A549 (cell line): ENCODE results near the gene CELF6. TPM values are rescaled to one million over a fixed set of nuclear protein-coding genes. Genes with fewer than 3 reads are reported as not detected.

Experiments used
- ATAC-seq, 2 experiments: fragments of 200-7000 bp in 1 of 2; fragments of >200 bp in 1 of 2; cut with Nextera tagmentation in 1 of 2; cut with Tn5 transposase in 1 of 2; 3 replicates each; pipeline versions ENCODE4 v1.8.0 to v1.9.1; 2018 to 2020; ENCODE audit warnings: mild to moderate bottlenecking in 1 of 2, moderate library complexity in 1 of 2
- CTCF ChIA-PET: fragments of 300-600 bp; sonication (Branson Sonifier 250); formaldehyde crosslinking; extraction: SDS; loops from one replicate; lab custom pipeline; 2021; ENCODE audit warnings: antibody characterized with exemption, inconsistent platforms; lab: Yijun Ruan, JAX
- POLR2A ChIA-PET: fragments of 350-600 bp; formaldehyde crosslinking; extraction: SDS; loops from one replicate; lab custom pipeline; 2021; ENCODE audit warnings: antibody characterized with exemption, inconsistent platforms; lab: Yijun Ruan, JAX
- DNase-seq, 2 experiments: peaks; one replicate each; pipeline versions ENCODE4 v3.0.0 to v3.0.0-alpha.2; 2011 to 2016; ENCODE audit warnings: low read depth in 1 of 2, low spot score in 1 of 2
- FAIRE-seq: peaks from 2 replicates; lab custom pipeline; 2011; peaks lifted over from hg19 to GRCh38; lab: Jason Lieb, UNC
- H3K27ac ChIP-seq, 2 experiments: fragments of >200 bp; sonication (Bioruptor Twin); formaldehyde crosslinking; 3 replicates each; pipeline ENCODE4 v1.5.1; 2016 to 2017
- H3K4me1 ChIP-seq: fragments of >200 bp; sonication (Bioruptor Twin); formaldehyde crosslinking; 3 replicates; pipeline ENCODE4 v1.6.1; 2016
- H3K4me2 ChIP-seq: fragments of >200 bp; sonication (Bioruptor Twin); formaldehyde crosslinking; 3 replicates; pipeline ENCODE4 v1.6.1; 2016
- H3K4me3 ChIP-seq: fragments of >200 bp; sonication (Bioruptor Twin); formaldehyde crosslinking; 3 replicates; pipeline ENCODE4 v1.5.1; 2016
- H3K9me3 ChIP-seq: fragments of >200 bp; sonication (Bioruptor Twin); formaldehyde crosslinking; 3 replicates; pipeline ENCODE4 v1.6.1; 2016
- CBX8 ChIP-seq: fragments of 200-600 bp; sonication (generic); IDR thresholded peaks from 2 replicates; pipeline ENCODE4 v1.6.1; 2016
- CEBPB ChIP-seq, 2 experiments: fragments of >200 bp in 1 of 2; sonication (Bioruptor Twin) in 1 of 2; formaldehyde crosslinking in 1 of 2; IDR thresholded peaks; 2 replicates each; pipeline ENCODE4 v1.6.1; 2012 to 2016
- CHD2 ChIP-seq: fragments of 150-350 bp; IDR thresholded peaks from 2 replicates; pipeline ENCODE4 v1.6.1; 2014; ENCODE audit warnings: low read length; ENCODE audit not compliant: partially characterized antibody
- CHD4 ChIP-seq: fragments of 200-600 bp; sonication (generic); IDR thresholded peaks from 2 replicates; pipeline ENCODE4 v1.6.1; 2016; ENCODE audit warnings: antibody characterized with exemption, mild to moderate bottlenecking, borderline replicate concordance
- EHF ChIP-seq: fragments of 250-450 bp; sonication (Bioruptor Pico); IDR thresholded peaks from 2 replicates; pipeline ENCODE4 v1.5.0; 2020; ENCODE audit warnings: mild to moderate bottlenecking
- EHMT2 ChIP-seq: fragments of 200-600 bp; sonication (generic); IDR thresholded peaks from 2 replicates; pipeline ENCODE4 v1.6.1; 2016; ENCODE audit warnings: antibody characterized with exemption, low read depth, mild to moderate bottlenecking, moderate library complexity
- EP300 ChIP-seq, 2 experiments: fragments of >200 bp; sonication (Bioruptor Twin); formaldehyde crosslinking; IDR thresholded peaks; 2 replicates in 1 of 2; 3 replicates in 1 of 2; pipeline ENCODE4 v1.6.1; 2016 to 2017
- FOSB ChIP-seq: fragments of 250-450 bp; sonication (Bioruptor Pico); IDR thresholded peaks from 2 replicates; pipeline ENCODE4 v1.5.0; 2020; ENCODE audit warnings: mild to moderate bottlenecking, moderate library complexity
- GATA3 ChIP-seq: IDR thresholded peaks from 2 replicates; pipeline ENCODE4 v1.6.1; 2012; ENCODE audit warnings: borderline replicate concordance
- HDAC2 ChIP-seq: fragments of 200-600 bp; sonication (generic); IDR thresholded peaks from 2 replicates; pipeline ENCODE4 v1.6.1; 2016
- HOXA7 ChIP-seq: fragments of 250-450 bp; sonication (Bioruptor Pico); IDR thresholded peaks from 2 replicates; pipeline ENCODE4 v1.5.0; 2020; ENCODE audit warnings: mild to moderate bottlenecking, moderate library complexity
- HOXB13 ChIP-seq: fragments of 250-450 bp; sonication (Bioruptor Pico); IDR thresholded peaks from 2 replicates; pipeline ENCODE4 v1.5.0; 2020; ENCODE audit warnings: low read depth, mild to moderate bottlenecking, moderate library complexity
- JUNB ChIP-seq: fragments of >200 bp; sonication (Bioruptor Twin); formaldehyde crosslinking; IDR thresholded peaks from 2 replicates; pipeline ENCODE4 v1.6.1; 2016
- MAFK ChIP-seq: fragments of 450-650 bp; IDR thresholded peaks from 2 replicates; pipeline ENCODE4 v1.6.1; 2014; ENCODE audit not compliant: partially characterized antibody
- MAZ ChIP-seq: fragments of 150-350 bp; IDR thresholded peaks from 2 replicates; pipeline ENCODE4 v1.6.1; 2014; ENCODE audit warnings: antibody characterized with exemption, low read depth, low read length, borderline replicate concordance
- MYC ChIP-seq: IDR thresholded peaks from 2 replicates; pipeline ENCODE4 v1.6.1; 2012; ENCODE audit warnings: mild to moderate bottlenecking, inconsistent platforms, low read length, improper control_type of control experiment, borderline replicate concordance
- NPAS2 ChIP-seq: fragments of 250-450 bp; sonication (Bioruptor Pico); IDR thresholded peaks from 2 replicates; pipeline ENCODE4 v1.8.0; 2022; ENCODE audit warnings: mild to moderate bottlenecking, moderate library complexity, borderline replicate concordance
- PHF8 ChIP-seq: fragments of 200-600 bp; sonication (generic); IDR thresholded peaks from 2 replicates; pipeline ENCODE4 v1.6.1; 2016; ENCODE audit warnings: low read depth, mild to moderate bottlenecking, antibody characterized with exemption, moderate library complexity, borderline replicate concordance
- POLR2A ChIP-seq: IDR thresholded peaks from 2 replicates; pipeline ENCODE4 v1.6.1; 2012; ENCODE audit warnings: mild to moderate bottlenecking, low read length
- POLR2AphosphoS2 ChIP-seq: conservative IDR thresholded peaks from 2 replicates; pipeline ENCODE4 v1.6.1; 2012; ENCODE audit warnings: low read length, improper control_type of control experiment, inconsistent platforms
- RCOR1 ChIP-seq: fragments of 150-350 bp; IDR thresholded peaks from 2 replicates; pipeline ENCODE4 v1.6.1; 2014; ENCODE audit warnings: antibody characterized with exemption, low read length, low read depth
- RFX5 ChIP-seq: fragments of 450-650 bp; IDR thresholded peaks from 2 replicates; pipeline ENCODE4 v1.7.1; 2014; ENCODE audit warnings: antibody characterized with exemption, mild to moderate bottlenecking, moderate library complexity
- TFCP2L1 ChIP-seq: fragments of 250-450 bp; sonication (Bioruptor Pico); IDR thresholded peaks from 2 replicates; pipeline ENCODE4 v1.5.0; 2021; ENCODE audit warnings: mild to moderate bottlenecking
- TP53 ChIP-seq: fragments of 250-450 bp; sonication (Bioruptor Pico); IDR thresholded peaks from 2 replicates; pipeline ENCODE4 v1.5.0; 2021; ENCODE audit warnings: mild to moderate bottlenecking, moderate library complexity
- ZC3H11A ChIP-seq: fragments of 450-650 bp; IDR thresholded peaks from 2 replicates; pipeline ENCODE4 v1.6.1; 2014; ENCODE audit warnings: antibody characterized with exemption, mild to moderate bottlenecking
- ZFP36 ChIP-seq: fragments of 450-650 bp; IDR thresholded peaks from 2 replicates; pipeline ENCODE4 v1.6.1; 2014; ENCODE audit warnings: borderline replicate concordance; ENCODE audit not compliant: partially characterized antibody
- ZNF302 ChIP-seq: fragments of 250-450 bp; sonication (Bioruptor Pico); IDR thresholded peaks from 2 replicates; pipeline ENCODE4 v1.9.0; 2021; ENCODE audit warnings: inconsistent platforms, mild to moderate bottlenecking, moderate library complexity
- WGBS: methylation state at CpG from one replicate; pipeline ENCODE4 v1.1.6; 2017; ENCODE audit errors: missing lambda C conversion rate; 5-methylcytosine and 5-hydroxymethylcytosine counted together
- polyA plus RNA-seq, 4 experiments: library from polyadenylated mRNA; depleted of rRNA in 3 of 4; stranded (reverse); fragments of >200 nt; fragmentation: RNase III in 1 of 4; extraction: RNeasy Plus Mini Kit Qiagen cat#74134 plus additional on column Dnase treatment in 1 of 4; gene quantifications; 2 replicates in 3 of 4; 3 replicates in 1 of 4; pipeline ENCODE4 v1.2.3, GENCODE V29; 2011 to 2017
- TF ChIP-seq, protein P1 (sequence below): fragments of 200-600 bp; sonication (generic); IDR thresholded peaks from 2 replicates; pipeline ENCODE4 v1.6.1; 2016; ENCODE audit warnings: antibody characterized with exemption, mild to moderate bottlenecking, moderate library complexity
- TF ChIP-seq, protein P2 (sequence below): fragments of 450-650 bp; IDR thresholded peaks from 2 replicates; pipeline ENCODE4 v1.6.1; 2014; ENCODE audit warnings: antibody characterized with exemption
- TF ChIP-seq, protein P3 (sequence below): fragments of 250-450 bp; sonication (Bioruptor Pico); IDR thresholded peaks from 2 replicates; pipeline ENCODE4 v1.5.0; 2021; ENCODE audit warnings: mild to moderate bottlenecking, moderate library complexity, borderline replicate concordance
- TF ChIP-seq, protein P4 (sequence below): fragments of 250-450 bp; sonication (Bioruptor Pico); IDR thresholded peaks from 2 replicates; pipeline ENCODE4 v1.5.0; 2020; ENCODE audit warnings: low read depth, mild to moderate bottlenecking, moderate library complexity

CELF6 gene
- polyA plus RNA-seq, 2 of the 4 experiments (the other 2 are of a cell fraction), result 0.16 TPM; not detected in 1

DNA sequence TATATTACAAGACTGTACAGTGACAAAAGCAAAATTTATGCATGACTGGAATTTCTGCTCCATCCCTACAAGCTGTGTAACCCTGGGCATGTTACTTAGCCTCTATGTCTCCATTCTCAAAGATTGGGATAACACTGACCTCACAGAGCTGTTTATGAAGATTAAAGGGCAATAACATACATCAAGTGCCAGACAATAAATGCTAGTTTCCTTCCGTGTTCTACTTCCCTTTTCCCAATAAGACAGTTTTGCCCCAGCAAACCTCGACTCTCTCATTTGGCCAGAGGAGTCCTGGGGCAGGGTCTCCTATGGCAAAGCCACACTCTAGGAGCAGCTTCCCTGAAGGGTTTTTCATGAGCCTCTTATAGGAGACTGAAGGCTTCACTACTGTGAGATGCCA lies 48.4 kb upstream of the CELF6 start (continued):
- TF ChIP-seq TP53, result no peak
- no peak for TF ChIP-seq TFCP2L1 (CRISPR knock-in tag)
- no peak for TF ChIP-seq CHD4
- TF ChIP-seq ZNF302 (CRISPR knock-in tag), result no peak
- no peak for TF ChIP-seq MAFK

DNA sequence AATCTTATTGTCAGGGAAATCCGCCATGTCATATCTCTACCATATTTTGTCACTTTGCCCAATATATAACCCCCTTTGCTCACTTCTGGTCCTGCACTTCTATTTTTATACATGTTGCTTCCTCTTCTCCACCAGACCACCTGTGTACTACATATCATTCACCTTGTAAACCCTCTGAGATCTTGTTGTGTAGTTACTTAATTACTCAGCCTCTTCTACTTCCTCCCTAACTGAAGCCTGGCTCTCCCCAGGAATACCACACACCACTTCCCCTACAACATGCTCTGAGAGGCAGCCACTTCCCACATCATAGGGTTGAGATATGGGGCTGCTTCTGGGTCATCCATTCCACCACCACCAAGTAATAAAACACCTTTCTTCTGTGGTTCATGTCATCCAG lies 45.9 kb upstream of the CELF6 start:
- ATAC-seq (no peak), DNase-seq (no peak), FAIRE-seq (no peak)
- ChIA-PET CTCF (interaction anchor here (0.6 to 1.1 kb wide), 3 partner anchors 25 to 166 kb away, joined by 3 to 4 read pairs (median 3); no protein-coding TSS in a partner anchor), POLR2A (interaction anchor here (1.0 kb wide), 1 partner anchor 10 kb away, joined by 3 read pairs; the partner anchor contains the start of gene HEXA)
- Histone ChIP-seq H3K4me3 (no peak overlapping the region), H3K4me2 (no peak overlapping the region), H3K9me3 (no peaks in the 10 kb centered on the region), H3K27ac (no peak overlapping the region), H3K4me1 (no peaks in the 10 kb centered on the region)
- TF ChIP-seq RCOR1 (no peak), MYC (no peak), HOXB13 (no peak), HOXA7 (CRISPR knock-in tag) (no peak), FOSB (CRISPR knock-in tag) (no peak), POLR2A (no peak), HDAC2 (no peak), JUNB (no peak), ZC3H11A (no peak), GATA3 (no peak), MAZ (no peak), CBX8 (no peak), CHD2 (no peak), EHMT2 (no peak), ZNF302 (CRISPR knock-in tag) (no peak), TP53 (no peak), POLR2AphosphoS2 (no peak), CEBPB (IDR thresholded peaks at IDR 0.05) (no peak)
- TF ChIP-seq, protein P1, sequence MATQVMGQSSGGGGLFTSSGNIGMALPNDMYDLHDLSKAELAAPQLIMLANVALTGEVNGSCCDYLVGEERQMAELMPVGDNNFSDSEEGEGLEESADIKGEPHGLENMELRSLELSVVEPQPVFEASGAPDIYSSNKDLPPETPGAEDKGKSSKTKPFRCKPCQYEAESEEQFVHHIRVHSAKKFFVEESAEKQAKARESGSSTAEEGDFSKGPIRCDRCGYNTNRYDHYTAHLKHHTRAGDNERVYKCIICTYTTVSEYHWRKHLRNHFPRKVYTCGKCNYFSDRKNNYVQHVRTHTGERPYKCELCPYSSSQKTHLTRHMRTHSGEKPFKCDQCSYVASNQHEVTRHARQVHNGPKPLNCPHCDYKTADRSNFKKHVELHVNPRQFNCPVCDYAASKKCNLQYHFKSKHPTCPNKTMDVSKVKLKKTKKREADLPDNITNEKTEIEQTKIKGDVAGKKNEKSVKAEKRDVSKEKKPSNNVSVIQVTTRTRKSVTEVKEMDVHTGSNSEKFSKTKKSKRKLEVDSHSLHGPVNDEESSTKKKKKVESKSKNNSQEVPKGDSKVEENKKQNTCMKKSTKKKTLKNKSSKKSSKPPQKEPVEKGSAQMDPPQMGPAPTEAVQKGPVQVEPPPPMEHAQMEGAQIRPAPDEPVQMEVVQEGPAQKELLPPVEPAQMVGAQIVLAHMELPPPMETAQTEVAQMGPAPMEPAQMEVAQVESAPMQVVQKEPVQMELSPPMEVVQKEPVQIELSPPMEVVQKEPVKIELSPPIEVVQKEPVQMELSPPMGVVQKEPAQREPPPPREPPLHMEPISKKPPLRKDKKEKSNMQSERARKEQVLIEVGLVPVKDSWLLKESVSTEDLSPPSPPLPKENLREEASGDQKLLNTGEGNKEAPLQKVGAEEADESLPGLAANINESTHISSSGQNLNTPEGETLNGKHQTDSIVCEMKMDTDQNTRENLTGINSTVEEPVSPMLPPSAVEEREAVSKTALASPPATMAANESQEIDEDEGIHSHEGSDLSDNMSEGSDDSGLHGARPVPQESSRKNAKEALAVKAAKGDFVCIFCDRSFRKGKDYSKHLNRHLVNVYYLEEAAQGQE, result no peak
- TF ChIP-seq, protein P2, sequence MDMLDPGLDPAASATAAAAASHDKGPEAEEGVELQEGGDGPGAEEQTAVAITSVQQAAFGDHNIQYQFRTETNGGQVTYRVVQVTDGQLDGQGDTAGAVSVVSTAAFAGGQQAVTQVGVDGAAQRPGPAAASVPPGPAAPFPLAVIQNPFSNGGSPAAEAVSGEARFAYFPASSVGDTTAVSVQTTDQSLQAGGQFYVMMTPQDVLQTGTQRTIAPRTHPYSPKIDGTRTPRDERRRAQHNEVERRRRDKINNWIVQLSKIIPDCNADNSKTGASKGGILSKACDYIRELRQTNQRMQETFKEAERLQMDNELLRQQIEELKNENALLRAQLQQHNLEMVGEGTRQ, result no peak
- WGBS, result 95% methylated on average over 1 of the region's 1 CpG

DNA sequence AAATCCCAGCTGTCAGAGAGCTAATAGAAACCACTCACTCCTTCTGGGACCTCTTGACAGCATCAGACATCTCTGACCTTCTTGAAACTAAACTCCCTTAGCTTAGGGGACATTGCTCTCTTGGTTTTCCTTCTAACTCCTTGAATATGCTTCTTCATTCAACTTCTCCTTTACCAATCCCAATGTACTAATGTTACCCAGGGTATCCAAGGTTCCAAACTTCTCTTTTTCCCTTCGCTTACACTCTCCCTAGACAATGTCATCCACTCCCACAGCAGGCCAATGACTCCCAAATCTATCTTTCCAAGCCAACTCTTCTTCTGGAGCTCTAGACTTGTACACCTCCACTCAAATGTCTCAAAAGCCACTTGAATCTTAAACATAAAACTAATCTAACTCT lies 41.2 kb upstream of the CELF6 start:
- no peak for ATAC-seq
- FAIRE-seq, result no peak
- TF ChIP-seq TP53 (no peak), PHF8 (no peak), MAZ (no peak), EHF (CRISPR knock-in tag) (no peak), NPAS2 (CRISPR knock-in tag) (no peak), CBX8 (no peak), CEBPB (IDR thresholded peaks at IDR 0.05) (no peak), HOXA7 (CRISPR knock-in tag) (no peak), EP300 (IDR thresholded peaks at IDR 0.05) (no peak), RFX5 (no peak), ZFP36 (no peak)
- TF ChIP-seq, protein P3, sequence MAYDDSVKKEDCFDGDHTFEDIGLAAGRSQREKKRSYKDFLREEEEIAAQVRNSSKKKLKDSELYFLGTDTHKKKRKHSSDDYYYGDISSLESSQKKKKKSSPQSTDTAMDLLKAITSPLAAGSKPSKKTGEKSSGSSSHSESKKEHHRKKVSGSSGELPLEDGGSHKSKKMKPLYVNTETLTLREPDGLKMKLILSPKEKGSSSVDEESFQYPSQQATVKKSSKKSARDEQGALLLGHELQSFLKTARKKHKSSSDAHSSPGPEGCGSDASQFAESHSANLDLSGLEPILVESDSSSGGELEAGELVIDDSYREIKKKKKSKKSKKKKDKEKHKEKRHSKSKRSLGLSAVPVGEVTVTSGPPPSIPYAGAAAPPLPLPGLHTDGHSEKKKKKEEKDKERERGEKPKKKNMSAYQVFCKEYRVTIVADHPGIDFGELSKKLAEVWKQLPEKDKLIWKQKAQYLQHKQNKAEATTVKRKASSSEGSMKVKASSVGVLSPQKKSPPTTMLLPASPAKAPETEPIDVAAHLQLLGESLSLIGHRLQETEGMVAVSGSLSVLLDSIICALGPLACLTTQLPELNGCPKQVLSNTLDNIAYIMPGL, result no peak
- TF ChIP-seq, protein P4, sequence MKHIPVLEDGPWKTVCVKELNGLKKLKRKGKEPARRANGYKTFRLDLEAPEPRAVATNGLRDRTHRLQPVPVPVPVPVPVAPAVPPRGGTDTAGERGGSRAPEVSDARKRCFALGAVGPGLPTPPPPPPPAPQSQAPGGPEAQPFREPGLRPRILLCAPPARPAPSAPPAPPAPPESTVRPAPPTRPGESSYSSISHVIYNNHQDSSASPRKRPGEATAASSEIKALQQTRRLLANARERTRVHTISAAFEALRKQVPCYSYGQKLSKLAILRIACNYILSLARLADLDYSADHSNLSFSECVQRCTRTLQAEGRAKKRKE, result no peak
- Histone ChIP-seq H3K9me3 (no peaks in the 10 kb centered on the region), H3K27ac (no peak overlapping the region), H3K4me2 (no peak overlapping the region), H3K4me1 (no peaks in the 10 kb centered on the region), H3K4me3 (no peak overlapping the region)
- CTCF ChIA-PET, result interaction anchor here (0.8 to 1.5 kb wide), 3 partner anchors 9 to 48 kb away, joined by 3 to 4 read pairs (median 4); no protein-coding TSS in a partner anchor
- no peak for DNase-seq
- POLR2A ChIA-PET, result no interaction called here
- WGBS, result 98% methylated on average over 1 of the region's 1 CpG
